Cardiac muscle cell (in vitro differentiated cells and primary cell): ENCODE measurements around the gene IMMP2L. TPM values are rescaled to one million over a fixed set of nuclear protein-coding genes. Genes with fewer than 3 reads are reported as not detected.

Source experiments
- DNase-seq, 2 donors: peaks; one replicate each; pipeline versions ENCODE4 v3.0.0 to v3.0.0-alpha.2; 2010 to 2017; ENCODE audit warnings: low read depth in 1 of 2, low spot score in 1 of 2
- H3K27ac ChIP-seq: fragments of 200-600 bp; sonication (generic); 2 replicates; pipeline ENCODE4 v1.5.1; 2016
- H3K27me3 ChIP-seq: fragments of 200-600 bp; sonication (generic); 2 replicates; pipeline ENCODE4 v1.6.0; 2016; ENCODE audit warnings: control low read depth
- H3K36me3 ChIP-seq: fragments of 200-600 bp; sonication (generic); 2 replicates; pipeline ENCODE4 v1.5.1; 2016; ENCODE audit warnings: control low read depth
- H3K4me1 ChIP-seq: fragments of 200-600 bp; sonication (generic); 2 replicates; pipeline ENCODE4 v1.8.1; 2017; ENCODE audit warnings: low read depth, mild to moderate bottlenecking, mixed run types
- H3K4me3 ChIP-seq: fragments of 200-600 bp; sonication (generic); 2 replicates; pipeline ENCODE4 v1.5.1; 2016; ENCODE audit warnings: mild to moderate bottlenecking
- H3K9me3 ChIP-seq: fragments of 200-600 bp; sonication (generic); 2 replicates; pipeline ENCODE4 v1.5.1; 2017; ENCODE audit warnings: low read depth, mild to moderate bottlenecking, control low read depth
- polyA plus RNA-seq: library from polyadenylated mRNA; unstranded; fragments of >200 nt; fragmentation: Nextera tagmentation; extraction: Ambion mirVana; gene quantifications from 2 replicates; pipeline ENCODE4 v1.2.1, GENCODE V29; 2016
- total RNA-seq: library from RNA; depleted of rRNA; stranded (reverse); fragments of >200 nt; gene quantifications from 2 replicates; pipeline ENCODE4 v1.2.3, GENCODE V29; 2016
- TF ChIP-seq, protein P1 (sequence below): IDR thresholded peaks from 2 replicates; pipeline ENCODE4 v1.5.1; 2012; ENCODE audit warnings: low read depth, mild to moderate bottlenecking, low read length

Gene IMMP2L
- total and polyA plus RNA-seq, 2 experiments from 2014 or later: 6.0 to 11.9 TPM

GRCh38 chr7:111560773-111561653, 1.3 kb downstream of the IMMP2L start:
- no peaks in the 10 kb centered on the region for H3K9me3 ChIP-seq
- peaks cover 9% of the 10 kb centered on the region for H3K4me1 ChIP-seq
- TF ChIP-seq, protein P1, sequence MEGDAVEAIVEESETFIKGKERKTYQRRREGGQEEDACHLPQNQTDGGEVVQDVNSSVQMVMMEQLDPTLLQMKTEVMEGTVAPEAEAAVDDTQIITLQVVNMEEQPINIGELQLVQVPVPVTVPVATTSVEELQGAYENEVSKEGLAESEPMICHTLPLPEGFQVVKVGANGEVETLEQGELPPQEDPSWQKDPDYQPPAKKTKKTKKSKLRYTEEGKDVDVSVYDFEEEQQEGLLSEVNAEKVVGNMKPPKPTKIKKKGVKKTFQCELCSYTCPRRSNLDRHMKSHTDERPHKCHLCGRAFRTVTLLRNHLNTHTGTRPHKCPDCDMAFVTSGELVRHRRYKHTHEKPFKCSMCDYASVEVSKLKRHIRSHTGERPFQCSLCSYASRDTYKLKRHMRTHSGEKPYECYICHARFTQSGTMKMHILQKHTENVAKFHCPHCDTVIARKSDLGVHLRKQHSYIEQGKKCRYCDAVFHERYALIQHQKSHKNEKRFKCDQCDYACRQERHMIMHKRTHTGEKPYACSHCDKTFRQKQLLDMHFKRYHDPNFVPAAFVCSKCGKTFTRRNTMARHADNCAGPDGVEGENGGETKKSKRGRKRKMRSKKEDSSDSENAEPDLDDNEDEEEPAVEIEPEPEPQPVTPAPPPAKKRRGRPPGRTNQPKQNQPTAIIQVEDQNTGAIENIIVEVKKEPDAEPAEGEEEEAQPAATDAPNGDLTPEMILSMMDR: no peak
- DNase-seq: peak; percentile 40 to 68
- H3K4me3 ChIP-seq: peak overlapping the region; percentile 69
- H3K27me3 ChIP-seq: no peaks in the 10 kb centered on the region
- H3K27ac ChIP-seq: no peak overlapping the region
- no peaks in the 10 kb centered on the region for H3K36me3 ChIP-seq

DNA sequence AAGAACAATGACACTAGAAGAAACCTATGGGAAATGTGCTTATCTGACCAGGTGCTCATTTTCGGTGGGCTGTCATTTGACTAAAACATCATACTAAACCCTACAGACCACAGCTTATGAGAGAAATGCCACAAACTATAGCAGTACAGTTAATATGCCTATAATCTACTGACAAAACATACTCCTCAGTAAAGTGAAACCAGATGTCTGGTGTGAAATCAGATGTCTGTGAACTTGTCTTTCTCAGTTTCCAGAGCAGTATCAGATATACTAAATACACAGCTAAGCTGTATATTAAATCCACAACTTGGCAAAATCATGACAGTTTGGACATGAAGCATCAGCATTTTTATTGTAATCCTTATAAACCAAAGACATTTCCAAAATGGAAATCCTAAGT, 3.3 kb downstream of the IMMP2L start:
- DNase-seq: no peak
- no peaks in the 10 kb centered on the region for H3K9me3 ChIP-seq
- no peak overlapping the region for H3K4me3 ChIP-seq
- H3K27ac ChIP-seq: no peak overlapping the region
- TF ChIP-seq, protein P1: no peak
- H3K36me3 ChIP-seq: no peaks in the 10 kb centered on the region
- H3K27me3 ChIP-seq: no peaks in the 10 kb centered on the region
- H3K4me1 ChIP-seq: peaks cover 9% of the 10 kb centered on the region

DNA sequence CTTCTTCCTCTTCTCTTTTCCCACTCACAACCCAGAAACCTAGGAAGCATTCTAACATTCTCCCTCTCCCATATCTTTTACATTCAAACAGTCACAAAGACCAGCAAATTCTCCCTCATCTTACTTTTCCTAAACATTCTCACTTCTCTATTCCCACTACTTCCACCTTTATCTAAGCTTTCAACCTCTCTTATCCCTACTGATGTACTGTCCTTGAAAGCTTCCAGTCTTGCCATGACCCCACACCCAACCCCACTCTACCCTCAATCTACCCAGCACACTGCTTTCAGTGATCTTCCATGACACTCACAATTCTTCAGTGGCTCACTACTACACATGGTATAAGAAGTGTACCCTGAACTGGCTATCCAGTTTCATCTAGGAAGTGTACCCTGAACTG, 5.3 kb downstream of the IMMP2L start:
- DNase-seq: no peak
- H3K27me3 ChIP-seq: no peaks in the 10 kb centered on the region
- peaks cover 9% of the 10 kb centered on the region for H3K4me1 ChIP-seq
- TF ChIP-seq, protein P1: no peak
- H3K4me3 ChIP-seq: no peak overlapping the region
- H3K27ac ChIP-seq: no peak overlapping the region
- H3K36me3 ChIP-seq: no peaks in the 10 kb centered on the region
- no peaks in the 10 kb centered on the region for H3K9me3 ChIP-seq

- H3K4me1 ChIP-seq: no peaks in the 10 kb centered on the region
- TF ChIP-seq, protein P1: no peak
- no peak for DNase-seq
- H3K36me3 ChIP-seq: no peaks in the 10 kb centered on the region
- H3K9me3 ChIP-seq: no peaks in the 10 kb centered on the region
- no peak overlapping the region for H3K27ac ChIP-seq
- H3K4me3 ChIP-seq: no peak overlapping the region
- no peaks in the 10 kb centered on the region for H3K27me3 ChIP-seq
Observed at GRCh38 chr7:111554086-111554485, 8.2 kb downstream of the IMMP2L start.

- no peak for DNase-seq
- Histone ChIP-seq H3K36me3 (no peaks in the 10 kb centered on the region), H3K4me1 (no peaks in the 10 kb centered on the region), H3K4me3 (no peak overlapping the region), H3K27me3 (no peaks in the 10 kb centered on the region), H3K9me3 (no peaks in the 10 kb centered on the region), H3K27ac (no peak overlapping the region)
- TF ChIP-seq, protein P1: no peak
Observed at GRCh38 chr7:111541067-111541466, 21.2 kb downstream of the IMMP2L start.
